ENCODE results near the gene TCERG1L. TPM values are rescaled to one million over a fixed set of nuclear protein-coding genes. Genes with fewer than 3 reads are reported as not detected.

Gene TCERG1L
- total RNA-seq, 1 experiment from 2014 or later = not detected

GRCh38 chr10:131313377-131313776 lies 1.9 kb upstream of the TCERG1L start:
- no peaks in the 10 kb centered on the region for H3K4me1 ChIP-seq (ENCODE audit: control insufficient read depth, insufficient read depth, low read length)
- in situ Hi-C loops (cut with HindIII; ENCODE audit: low pct_unique_long_range_greater_than_20kb, low sequenced_read_pairs) (no loop called here), intact Hi-C loops (cut with micrococcal nuclease; ENCODE audit: unreplicated experiment) (no loop called here)
- H3K9me3 ChIP-seq (ENCODE audit: control insufficient read depth, insufficient read depth, low read depth, low read length) = no peaks in the 10 kb centered on the region
- H3K27ac ChIP-seq (ENCODE audit: low read length) = no peak overlapping the region
- ATAC-seq (no peak), DNase-seq (ENCODE audit: low read depth, low spot score) (no peak)
- ChIA-PET POLR2A (no interaction called here), CTCF (no interaction called here)
- no peaks in the 10 kb centered on the region for H3K36me3 ChIP-seq (ENCODE audit: control insufficient read depth, insufficient read depth, low read length)
- peaks cover 2% of the 10 kb centered on the region for H3K27me3 ChIP-seq (ENCODE audit: control insufficient read depth, insufficient read depth, low read length)
- no peak overlapping the region for H3K4me3 ChIP-seq (ENCODE audit: low read depth in 2 of 2, low read length in 2 of 2)
- no TSS peak for BruUV-seq (replicated peaks)
- TF ChIP-seq POLR2AphosphoS5 (IDR thresholded peaks at IDR 0.05; ENCODE audit: low read depth, low read length) (no peak), SIN3A (IDR thresholded peaks at IDR 0.05; ENCODE audit: borderline replicate concordance, insufficient read depth, low read depth, low read length) (no peak), TCF7L2 (IDR thresholded peaks at IDR 0.05; ENCODE audit: low read depth, low read length) (no peak)
- TF ChIP-seq, protein P1, sequence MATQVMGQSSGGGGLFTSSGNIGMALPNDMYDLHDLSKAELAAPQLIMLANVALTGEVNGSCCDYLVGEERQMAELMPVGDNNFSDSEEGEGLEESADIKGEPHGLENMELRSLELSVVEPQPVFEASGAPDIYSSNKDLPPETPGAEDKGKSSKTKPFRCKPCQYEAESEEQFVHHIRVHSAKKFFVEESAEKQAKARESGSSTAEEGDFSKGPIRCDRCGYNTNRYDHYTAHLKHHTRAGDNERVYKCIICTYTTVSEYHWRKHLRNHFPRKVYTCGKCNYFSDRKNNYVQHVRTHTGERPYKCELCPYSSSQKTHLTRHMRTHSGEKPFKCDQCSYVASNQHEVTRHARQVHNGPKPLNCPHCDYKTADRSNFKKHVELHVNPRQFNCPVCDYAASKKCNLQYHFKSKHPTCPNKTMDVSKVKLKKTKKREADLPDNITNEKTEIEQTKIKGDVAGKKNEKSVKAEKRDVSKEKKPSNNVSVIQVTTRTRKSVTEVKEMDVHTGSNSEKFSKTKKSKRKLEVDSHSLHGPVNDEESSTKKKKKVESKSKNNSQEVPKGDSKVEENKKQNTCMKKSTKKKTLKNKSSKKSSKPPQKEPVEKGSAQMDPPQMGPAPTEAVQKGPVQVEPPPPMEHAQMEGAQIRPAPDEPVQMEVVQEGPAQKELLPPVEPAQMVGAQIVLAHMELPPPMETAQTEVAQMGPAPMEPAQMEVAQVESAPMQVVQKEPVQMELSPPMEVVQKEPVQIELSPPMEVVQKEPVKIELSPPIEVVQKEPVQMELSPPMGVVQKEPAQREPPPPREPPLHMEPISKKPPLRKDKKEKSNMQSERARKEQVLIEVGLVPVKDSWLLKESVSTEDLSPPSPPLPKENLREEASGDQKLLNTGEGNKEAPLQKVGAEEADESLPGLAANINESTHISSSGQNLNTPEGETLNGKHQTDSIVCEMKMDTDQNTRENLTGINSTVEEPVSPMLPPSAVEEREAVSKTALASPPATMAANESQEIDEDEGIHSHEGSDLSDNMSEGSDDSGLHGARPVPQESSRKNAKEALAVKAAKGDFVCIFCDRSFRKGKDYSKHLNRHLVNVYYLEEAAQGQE (IDR thresholded peaks at IDR 0.05; ENCODE audit: insufficient read depth in 1 of 2, low read depth in 2 of 2, low read length in 1 of 2) = no peak
- TF ChIP-seq, protein P2, sequence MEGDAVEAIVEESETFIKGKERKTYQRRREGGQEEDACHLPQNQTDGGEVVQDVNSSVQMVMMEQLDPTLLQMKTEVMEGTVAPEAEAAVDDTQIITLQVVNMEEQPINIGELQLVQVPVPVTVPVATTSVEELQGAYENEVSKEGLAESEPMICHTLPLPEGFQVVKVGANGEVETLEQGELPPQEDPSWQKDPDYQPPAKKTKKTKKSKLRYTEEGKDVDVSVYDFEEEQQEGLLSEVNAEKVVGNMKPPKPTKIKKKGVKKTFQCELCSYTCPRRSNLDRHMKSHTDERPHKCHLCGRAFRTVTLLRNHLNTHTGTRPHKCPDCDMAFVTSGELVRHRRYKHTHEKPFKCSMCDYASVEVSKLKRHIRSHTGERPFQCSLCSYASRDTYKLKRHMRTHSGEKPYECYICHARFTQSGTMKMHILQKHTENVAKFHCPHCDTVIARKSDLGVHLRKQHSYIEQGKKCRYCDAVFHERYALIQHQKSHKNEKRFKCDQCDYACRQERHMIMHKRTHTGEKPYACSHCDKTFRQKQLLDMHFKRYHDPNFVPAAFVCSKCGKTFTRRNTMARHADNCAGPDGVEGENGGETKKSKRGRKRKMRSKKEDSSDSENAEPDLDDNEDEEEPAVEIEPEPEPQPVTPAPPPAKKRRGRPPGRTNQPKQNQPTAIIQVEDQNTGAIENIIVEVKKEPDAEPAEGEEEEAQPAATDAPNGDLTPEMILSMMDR (IDR thresholded peaks at IDR 0.05) = no peak

DNA sequence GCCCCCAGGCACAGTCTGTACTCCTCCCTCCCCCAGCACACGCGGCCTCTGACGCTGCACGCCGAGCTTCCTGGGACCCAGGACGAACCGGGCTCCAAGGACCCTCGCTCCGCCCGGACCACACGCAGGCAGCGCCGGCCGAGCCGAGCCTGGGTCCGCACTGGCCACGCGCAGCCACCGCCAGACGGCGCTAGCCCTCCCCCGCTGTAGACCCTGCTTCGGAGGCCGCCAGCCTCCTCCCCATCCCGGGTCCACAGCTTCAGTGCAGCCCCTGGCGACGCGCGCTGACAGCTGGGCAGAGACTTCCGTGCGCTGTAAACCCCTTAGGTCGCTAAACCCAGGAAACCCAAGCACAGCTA lies 936 bp upstream of the TCERG1L start:
- CTCF ChIA-PET = no interaction called here
- H3K4me1 ChIP-seq (ENCODE audit: control insufficient read depth, insufficient read depth, low read length) = no peaks in the 10 kb centered on the region
- BruUV-seq (replicated peaks) = no TSS peak
- TF ChIP-seq, protein P1 (IDR thresholded peaks at IDR 0.05; ENCODE audit: insufficient read depth in 1 of 2, low read depth in 2 of 2, low read length in 1 of 2) = no peak
- no peak for TF ChIP-seq POLR2AphosphoS5 (IDR thresholded peaks at IDR 0.05; ENCODE audit: low read depth, low read length)
- TF ChIP-seq, protein P2 (IDR thresholded peaks at IDR 0.05) = no peak
- no peak for TF ChIP-seq SIN3A (IDR thresholded peaks at IDR 0.05; ENCODE audit: borderline replicate concordance, insufficient read depth, low read depth, low read length)
- TF ChIP-seq TCF7L2 (IDR thresholded peaks at IDR 0.05; ENCODE audit: low read depth, low read length) = no peak
- DNase-seq (ENCODE audit: low read depth, low spot score) (no peak), ATAC-seq (no peak)
- no peak overlapping the region for H3K4me3 ChIP-seq (ENCODE audit: low read depth in 2 of 2, low read length in 2 of 2)
- H3K27me3 ChIP-seq (ENCODE audit: control insufficient read depth, insufficient read depth, low read length) = peaks cover 6% of the 10 kb centered on the region
- in situ Hi-C loops (cut with HindIII; ENCODE audit: low pct_unique_long_range_greater_than_20kb, low sequenced_read_pairs) (no loop called here), intact Hi-C loops (cut with micrococcal nuclease; ENCODE audit: unreplicated experiment) (no loop called here)
- no peaks in the 10 kb centered on the region for H3K9me3 ChIP-seq (ENCODE audit: control insufficient read depth, insufficient read depth, low read depth, low read length)
- H3K36me3 ChIP-seq (ENCODE audit: control insufficient read depth, insufficient read depth, low read length) = no peaks in the 10 kb centered on the region
- POLR2A ChIA-PET = no interaction called here
- H3K27ac ChIP-seq (ENCODE audit: low read length) = no peak overlapping the region

All from Panc1 (cell line).